ENCODE results near the gene P4HA2.

DNA sequence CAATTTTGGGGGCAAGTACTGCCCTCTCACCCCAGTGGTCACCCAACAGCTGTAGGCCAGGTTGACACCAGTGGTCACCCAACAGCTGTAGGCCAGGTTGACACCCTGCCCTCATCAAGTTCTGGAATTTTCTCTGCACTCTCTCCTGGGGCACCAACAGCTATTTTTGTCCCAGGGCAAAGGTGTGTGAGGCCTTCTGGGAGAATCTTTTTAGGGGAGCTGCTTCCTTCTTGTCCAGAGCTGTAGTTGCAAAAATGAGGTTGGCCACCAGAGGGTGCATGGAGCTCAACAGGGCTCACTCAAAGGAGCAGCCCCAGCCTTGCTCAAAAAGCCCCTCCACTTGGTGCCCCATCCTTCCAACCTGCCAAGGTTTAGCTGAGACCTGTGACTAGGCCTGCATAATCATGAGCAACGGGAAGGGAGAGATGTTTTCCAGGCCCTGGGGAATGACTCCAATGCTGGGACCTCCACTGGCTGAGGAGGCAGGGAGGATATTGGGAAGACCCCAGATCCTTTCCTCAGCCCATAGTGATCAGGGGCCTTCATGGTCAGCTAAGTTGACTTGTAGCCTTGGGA is 10.6 kb upstream of the P4HA2 start:
- TF ChIP-seq, protein P1, sequence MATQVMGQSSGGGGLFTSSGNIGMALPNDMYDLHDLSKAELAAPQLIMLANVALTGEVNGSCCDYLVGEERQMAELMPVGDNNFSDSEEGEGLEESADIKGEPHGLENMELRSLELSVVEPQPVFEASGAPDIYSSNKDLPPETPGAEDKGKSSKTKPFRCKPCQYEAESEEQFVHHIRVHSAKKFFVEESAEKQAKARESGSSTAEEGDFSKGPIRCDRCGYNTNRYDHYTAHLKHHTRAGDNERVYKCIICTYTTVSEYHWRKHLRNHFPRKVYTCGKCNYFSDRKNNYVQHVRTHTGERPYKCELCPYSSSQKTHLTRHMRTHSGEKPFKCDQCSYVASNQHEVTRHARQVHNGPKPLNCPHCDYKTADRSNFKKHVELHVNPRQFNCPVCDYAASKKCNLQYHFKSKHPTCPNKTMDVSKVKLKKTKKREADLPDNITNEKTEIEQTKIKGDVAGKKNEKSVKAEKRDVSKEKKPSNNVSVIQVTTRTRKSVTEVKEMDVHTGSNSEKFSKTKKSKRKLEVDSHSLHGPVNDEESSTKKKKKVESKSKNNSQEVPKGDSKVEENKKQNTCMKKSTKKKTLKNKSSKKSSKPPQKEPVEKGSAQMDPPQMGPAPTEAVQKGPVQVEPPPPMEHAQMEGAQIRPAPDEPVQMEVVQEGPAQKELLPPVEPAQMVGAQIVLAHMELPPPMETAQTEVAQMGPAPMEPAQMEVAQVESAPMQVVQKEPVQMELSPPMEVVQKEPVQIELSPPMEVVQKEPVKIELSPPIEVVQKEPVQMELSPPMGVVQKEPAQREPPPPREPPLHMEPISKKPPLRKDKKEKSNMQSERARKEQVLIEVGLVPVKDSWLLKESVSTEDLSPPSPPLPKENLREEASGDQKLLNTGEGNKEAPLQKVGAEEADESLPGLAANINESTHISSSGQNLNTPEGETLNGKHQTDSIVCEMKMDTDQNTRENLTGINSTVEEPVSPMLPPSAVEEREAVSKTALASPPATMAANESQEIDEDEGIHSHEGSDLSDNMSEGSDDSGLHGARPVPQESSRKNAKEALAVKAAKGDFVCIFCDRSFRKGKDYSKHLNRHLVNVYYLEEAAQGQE (IDR thresholded peaks at IDR 0.05; ENCODE audit: insufficient read depth in 1 of 2, low read depth in 2 of 2, low read length in 1 of 2), result no peak
- TF ChIP-seq, protein P2, sequence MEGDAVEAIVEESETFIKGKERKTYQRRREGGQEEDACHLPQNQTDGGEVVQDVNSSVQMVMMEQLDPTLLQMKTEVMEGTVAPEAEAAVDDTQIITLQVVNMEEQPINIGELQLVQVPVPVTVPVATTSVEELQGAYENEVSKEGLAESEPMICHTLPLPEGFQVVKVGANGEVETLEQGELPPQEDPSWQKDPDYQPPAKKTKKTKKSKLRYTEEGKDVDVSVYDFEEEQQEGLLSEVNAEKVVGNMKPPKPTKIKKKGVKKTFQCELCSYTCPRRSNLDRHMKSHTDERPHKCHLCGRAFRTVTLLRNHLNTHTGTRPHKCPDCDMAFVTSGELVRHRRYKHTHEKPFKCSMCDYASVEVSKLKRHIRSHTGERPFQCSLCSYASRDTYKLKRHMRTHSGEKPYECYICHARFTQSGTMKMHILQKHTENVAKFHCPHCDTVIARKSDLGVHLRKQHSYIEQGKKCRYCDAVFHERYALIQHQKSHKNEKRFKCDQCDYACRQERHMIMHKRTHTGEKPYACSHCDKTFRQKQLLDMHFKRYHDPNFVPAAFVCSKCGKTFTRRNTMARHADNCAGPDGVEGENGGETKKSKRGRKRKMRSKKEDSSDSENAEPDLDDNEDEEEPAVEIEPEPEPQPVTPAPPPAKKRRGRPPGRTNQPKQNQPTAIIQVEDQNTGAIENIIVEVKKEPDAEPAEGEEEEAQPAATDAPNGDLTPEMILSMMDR (IDR thresholded peaks at IDR 0.05), result peak; percentile 90

Data from Panc1 (cell line).